Mucosa of rectum (tissue), 2 donors: ENCODE measurements around the gene PAK4.
"Not testable (repeated sequence)": the region's sequence is repeated elsewhere in the genome, so short reads cannot be mapped to it uniquely, and the experiment has no call there.

Source experiments
- H3K27ac ChIP-seq, 2 donors: one replicate each; pipeline ENCODE4 v1.7.0; 2013; ENCODE audit warnings: inconsistent platforms in 2 of 2, low read depth in 2 of 2, low read length in 2 of 2
- H3K27me3 ChIP-seq, 2 donors: one replicate each; pipeline ENCODE4 v1.7.0; 2013; ENCODE audit warnings: low read length in 2 of 2; ENCODE audit not compliant: control insufficient read depth in 2 of 2, insufficient read depth in 2 of 2
- H3K36me3 ChIP-seq, 2 donors: one replicate each; pipeline ENCODE4 v1.7.0; 2013; ENCODE audit warnings: low read length in 2 of 2; ENCODE audit not compliant: control insufficient read depth in 2 of 2, insufficient read depth in 2 of 2
- H3K4me1 ChIP-seq, 2 donors: one replicate each; pipeline ENCODE4 v1.7.0; 2013; ENCODE audit warnings: low read length in 2 of 2, mild to moderate bottlenecking in 1 of 2; ENCODE audit not compliant: control insufficient read depth in 2 of 2, insufficient read depth in 2 of 2
- H3K4me3 ChIP-seq, 2 donors: one replicate each; pipeline ENCODE4 v1.7.0; 2013; ENCODE audit warnings: low read length in 2 of 2
- H3K9ac ChIP-seq, 2 donors: one replicate each; pipeline ENCODE4 v1.7.0; 2013; ENCODE audit warnings: low read length in 2 of 2, low read depth in 1 of 2, mild to moderate bottlenecking in 1 of 2
- H3K9me3 ChIP-seq, 2 donors: one replicate each; pipeline ENCODE4 v1.7.0; 2013; ENCODE audit warnings: low read length in 2 of 2; ENCODE audit not compliant: control insufficient read depth in 2 of 2
- donor health status: healthy.
- donor health status: Normal muscosa, but diverticular disease.

PAK4 gene

DNA sequence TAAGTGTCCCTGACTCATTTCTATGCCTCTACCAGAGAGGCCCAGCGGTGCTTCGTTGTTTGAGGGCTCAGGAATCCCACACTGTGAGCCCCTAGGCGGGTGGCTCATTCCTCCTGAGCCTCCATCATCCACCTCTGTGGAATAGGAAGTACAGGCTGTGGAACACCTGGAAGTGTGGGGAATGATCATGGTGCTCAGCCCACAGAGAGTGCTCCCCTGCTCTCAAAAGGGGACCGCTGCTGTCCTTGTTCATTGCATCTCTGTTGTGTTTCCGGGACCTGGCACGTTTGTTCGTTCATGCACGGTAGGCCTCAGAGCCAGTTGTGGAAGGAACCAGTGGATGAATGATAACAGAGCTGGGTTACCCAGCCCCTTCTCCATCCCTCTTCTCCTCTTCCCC lies 40.2 kb upstream of the PAK4 start:
- peaks cover 29% of the 10 kb centered on the region in 2 donors for H3K27me3 ChIP-seq
- H3K4me1 ChIP-seq, result no peaks in the 10 kb centered on the region
- no peak overlapping the region for H3K9ac ChIP-seq
- H3K36me3 ChIP-seq, result no peaks in the 10 kb centered on the region
- no peaks in the 10 kb centered on the region for H3K9me3 ChIP-seq
- no peak overlapping the region for H3K27ac ChIP-seq
- no peak overlapping the region for H3K4me3 ChIP-seq

DNA sequence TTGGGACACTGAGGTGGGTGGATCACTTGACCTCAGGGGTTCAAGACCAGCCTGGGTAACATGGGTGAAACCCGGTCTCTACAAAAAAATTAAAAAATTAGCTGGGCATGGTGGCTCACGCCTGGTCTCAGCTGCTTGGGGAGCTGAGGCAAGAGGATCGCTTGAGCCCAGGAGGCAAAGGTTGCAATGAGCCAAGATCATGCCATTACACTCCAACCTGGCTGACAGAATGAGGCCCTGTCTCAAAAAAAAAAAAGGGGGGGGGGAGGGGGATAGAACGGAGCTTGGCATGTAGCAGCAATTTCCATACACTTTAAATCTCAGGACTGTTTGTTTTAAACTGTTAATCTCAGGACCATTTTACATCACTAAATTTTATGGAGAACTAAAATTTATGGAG lies 39.2 kb upstream of the PAK4 start:
- H3K4me3 ChIP-seq, result no peak overlapping the region
- H3K4me1 ChIP-seq, result no peaks in the 10 kb centered on the region
- H3K9ac ChIP-seq, result no peak overlapping the region
- no peaks in the 10 kb centered on the region for H3K36me3 ChIP-seq
- no peak overlapping the region for H3K27ac ChIP-seq
- no peaks in the 10 kb centered on the region for H3K9me3 ChIP-seq
- H3K27me3 ChIP-seq, result peaks cover 29% of the 10 kb centered on the region in 2 donors

DNA sequence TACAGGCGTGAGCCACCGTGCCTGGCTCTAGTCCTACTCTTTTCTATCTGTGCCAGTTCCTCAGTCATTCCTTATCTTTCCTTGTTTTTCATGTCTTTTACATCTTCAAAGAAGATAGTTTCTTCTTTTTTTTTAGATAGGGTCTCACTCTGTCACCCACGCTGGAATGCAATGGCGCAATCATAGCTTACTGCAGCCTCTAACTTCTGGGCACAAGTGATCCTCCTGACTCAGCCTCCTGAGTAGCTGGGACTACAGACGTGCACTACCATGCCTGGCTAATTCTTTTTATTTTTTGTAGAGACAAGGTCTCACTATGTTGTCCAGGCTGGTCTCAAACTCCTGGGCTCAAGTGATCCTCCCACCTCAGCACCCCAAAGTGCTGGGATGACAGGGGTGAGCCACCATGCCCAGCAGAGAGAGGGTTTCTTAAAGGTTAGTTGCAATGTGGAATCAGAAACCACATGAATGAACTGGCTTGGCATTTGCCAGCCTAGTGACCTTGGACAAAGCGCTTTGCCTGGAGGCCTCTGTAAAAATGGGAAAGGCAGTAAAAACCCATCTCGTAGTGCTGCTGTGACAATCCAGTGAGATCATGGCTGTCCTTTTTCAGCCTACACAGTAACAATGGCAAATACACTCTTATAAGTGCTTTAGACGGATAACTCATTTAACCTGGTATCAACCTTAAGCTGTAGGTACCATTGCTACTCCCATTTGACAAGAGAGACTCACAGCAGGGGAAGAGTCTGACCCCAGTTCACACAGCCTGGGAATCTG lies 37.5 kb upstream of the PAK4 start:
- no peaks in the 10 kb centered on the region for H3K4me1 ChIP-seq
- peaks cover 21 to 24% of the 10 kb centered on the region in 2 donors for H3K27me3 ChIP-seq
- no peak overlapping the region for H3K27ac ChIP-seq
- H3K9me3 ChIP-seq, result no peaks in the 10 kb centered on the region
- no peak overlapping the region for H3K9ac ChIP-seq
- H3K4me3 ChIP-seq, result no peak overlapping the region
- H3K36me3 ChIP-seq, result no peaks in the 10 kb centered on the region

DNA sequence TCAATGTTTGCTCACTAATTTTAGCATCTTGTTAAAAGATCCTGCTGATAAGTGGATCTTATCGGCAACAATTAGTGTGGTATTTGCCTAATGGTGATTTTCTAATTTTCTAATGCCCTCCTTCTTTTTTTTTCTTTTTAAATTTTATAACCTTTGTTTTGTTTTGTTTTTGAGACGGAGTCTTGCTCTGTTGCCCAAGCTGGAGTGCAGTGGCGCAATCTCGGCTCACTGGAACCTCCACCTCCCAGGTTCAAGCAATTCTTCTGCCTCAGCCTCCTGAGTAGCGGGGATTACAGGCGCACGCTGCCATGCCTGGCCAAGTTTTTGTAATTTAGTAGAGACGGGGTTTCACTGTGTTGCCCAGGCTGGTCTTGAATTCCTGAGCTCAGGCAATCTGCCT lies 35.6 kb upstream of the PAK4 start:
- H3K27ac ChIP-seq, H3K4me3 ChIP-seq, H3K36me3 ChIP-seq, H3K9ac ChIP-seq, H3K4me1 ChIP-seq, H3K9me3 ChIP-seq: not testable (repeated sequence)
- H3K27me3 ChIP-seq, result peaks cover 10 to 11% of the 10 kb centered on the region in 2 donors

DNA sequence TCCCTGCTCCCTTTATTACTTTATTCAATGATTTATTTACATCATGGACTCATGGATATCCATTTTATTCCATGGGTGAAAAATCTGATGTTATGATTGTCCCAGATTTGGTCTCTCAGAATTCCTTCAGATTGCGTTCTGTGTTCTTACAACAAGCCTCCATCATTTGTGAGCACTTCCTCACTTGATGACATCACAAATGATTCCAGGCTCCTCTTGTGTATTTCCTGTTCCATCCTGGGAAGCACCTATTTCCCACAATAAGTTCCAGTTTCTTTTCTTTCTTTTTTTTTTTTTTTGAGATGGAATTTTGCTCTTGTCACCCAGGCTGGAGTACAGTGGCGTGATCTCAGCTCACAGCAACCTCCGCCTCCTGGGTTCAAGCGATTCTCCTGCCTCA lies 34.7 kb upstream of the PAK4 start:
- peaks cover 1 to 2% of the 10 kb centered on the region in 2 donors for H3K27me3 ChIP-seq
- no peak overlapping the region for H3K27ac ChIP-seq
- no peak overlapping the region for H3K4me3 ChIP-seq

DNA sequence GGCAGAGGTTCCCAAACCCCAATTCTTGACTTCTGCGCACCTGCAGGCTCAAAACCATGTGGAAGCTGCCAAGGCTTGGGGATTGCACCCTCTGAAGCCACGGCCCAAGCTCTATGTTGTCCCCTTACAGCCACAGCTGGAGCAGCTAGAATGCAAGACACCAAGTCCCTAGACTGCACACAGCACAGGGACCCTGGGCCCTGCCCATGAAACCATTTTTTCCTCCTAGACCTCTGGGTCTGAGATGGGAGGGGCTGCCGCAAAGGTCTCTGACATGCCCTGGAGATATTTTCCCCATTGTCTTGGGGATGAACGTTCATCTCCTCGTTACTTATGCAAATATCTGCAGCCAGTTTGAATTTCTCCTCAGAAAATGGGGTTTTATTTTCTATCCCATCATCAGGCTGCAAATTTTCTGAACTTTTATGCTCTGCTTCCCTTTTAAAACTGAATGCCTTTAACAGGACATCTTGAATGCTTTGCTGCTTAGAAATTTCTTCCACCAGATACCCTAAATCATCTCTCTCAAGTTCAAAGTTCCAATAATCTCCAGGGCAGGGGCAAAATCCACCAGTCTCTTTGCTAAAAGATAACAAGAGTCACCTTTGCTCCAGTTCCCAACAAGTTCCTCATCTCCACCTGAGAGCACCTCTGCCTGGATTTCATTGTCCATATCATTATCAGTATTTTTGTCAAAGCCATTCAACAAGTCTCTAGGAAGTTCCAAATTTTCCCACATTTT lies 29.6 kb upstream of the PAK4 start:
- not testable (repeated sequence) for H3K9ac ChIP-seq, H3K4me1 ChIP-seq, H3K9me3 ChIP-seq, H3K27ac ChIP-seq, H3K27me3 ChIP-seq, H3K36me3 ChIP-seq, H3K4me3 ChIP-seq

More for the DNA sequence above, 34.7 kb upstream of the PAK4 start:
- Histone ChIP-seq H3K36me3 (no peaks in the 10 kb centered on the region), H3K9me3 (no peaks in the 10 kb centered on the region), H3K4me1 (no peaks in the 10 kb centered on the region), H3K9ac (no peak overlapping the region)

DNA sequence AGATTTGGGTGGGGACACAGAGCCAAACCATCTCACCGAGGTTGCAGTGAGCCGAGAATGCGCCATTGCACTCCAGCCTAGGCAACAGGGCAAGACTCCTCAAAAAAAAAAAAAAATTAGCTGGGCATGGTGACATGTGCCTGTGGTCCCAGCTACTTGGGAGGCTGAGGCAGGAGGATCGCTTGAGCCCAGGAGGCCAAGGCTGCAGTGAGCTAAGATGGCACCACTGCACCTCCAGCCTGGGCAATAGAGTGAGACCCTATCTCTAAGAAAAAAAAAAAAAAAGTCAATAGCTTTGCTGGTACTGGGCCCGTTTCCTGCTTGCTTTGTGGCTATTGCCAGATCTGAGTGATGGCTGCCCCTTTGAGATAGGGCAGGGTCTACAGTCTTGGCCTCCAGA lies 28.3 kb upstream of the PAK4 start:
- H3K27me3 ChIP-seq, result peaks cover 3 to 4% of the 10 kb centered on the region in 2 donors
- no peak overlapping the region for H3K4me3 ChIP-seq
- no peaks in the 10 kb centered on the region for H3K4me1 ChIP-seq
- no peaks in the 10 kb centered on the region for H3K36me3 ChIP-seq
- no peak overlapping the region for H3K27ac ChIP-seq
- H3K9me3 ChIP-seq, result no peaks in the 10 kb centered on the region
- no peak overlapping the region for H3K9ac ChIP-seq

DNA sequence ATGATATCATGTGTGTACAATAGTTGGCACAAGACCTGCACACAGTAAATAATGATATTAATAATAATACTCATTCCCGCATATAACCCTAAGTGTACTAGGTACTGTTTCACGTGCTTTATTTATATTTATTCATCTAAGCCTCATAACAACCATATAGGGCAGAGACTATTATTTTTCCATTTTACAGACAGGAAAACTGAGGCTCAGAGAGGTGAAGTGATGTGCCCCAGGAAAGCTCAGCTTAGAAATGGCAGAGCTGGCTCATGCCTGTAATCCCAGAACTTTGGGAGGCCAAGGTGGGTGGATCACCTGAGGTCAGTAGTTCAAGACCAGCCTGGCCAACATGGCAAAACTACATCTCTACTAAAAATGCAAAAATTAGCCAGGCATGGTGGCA lies 27.9 kb upstream of the PAK4 start:
- Histone ChIP-seq H3K4me1 (no peaks in the 10 kb centered on the region), H3K9ac (no peak overlapping the region), H3K27ac (no peak overlapping the region), H3K9me3 (no peaks in the 10 kb centered on the region), H3K36me3 (no peaks in the 10 kb centered on the region), H3K27me3 (peaks cover 3 to 4% of the 10 kb centered on the region in 2 donors), H3K4me3 (no peak overlapping the region)

DNA sequence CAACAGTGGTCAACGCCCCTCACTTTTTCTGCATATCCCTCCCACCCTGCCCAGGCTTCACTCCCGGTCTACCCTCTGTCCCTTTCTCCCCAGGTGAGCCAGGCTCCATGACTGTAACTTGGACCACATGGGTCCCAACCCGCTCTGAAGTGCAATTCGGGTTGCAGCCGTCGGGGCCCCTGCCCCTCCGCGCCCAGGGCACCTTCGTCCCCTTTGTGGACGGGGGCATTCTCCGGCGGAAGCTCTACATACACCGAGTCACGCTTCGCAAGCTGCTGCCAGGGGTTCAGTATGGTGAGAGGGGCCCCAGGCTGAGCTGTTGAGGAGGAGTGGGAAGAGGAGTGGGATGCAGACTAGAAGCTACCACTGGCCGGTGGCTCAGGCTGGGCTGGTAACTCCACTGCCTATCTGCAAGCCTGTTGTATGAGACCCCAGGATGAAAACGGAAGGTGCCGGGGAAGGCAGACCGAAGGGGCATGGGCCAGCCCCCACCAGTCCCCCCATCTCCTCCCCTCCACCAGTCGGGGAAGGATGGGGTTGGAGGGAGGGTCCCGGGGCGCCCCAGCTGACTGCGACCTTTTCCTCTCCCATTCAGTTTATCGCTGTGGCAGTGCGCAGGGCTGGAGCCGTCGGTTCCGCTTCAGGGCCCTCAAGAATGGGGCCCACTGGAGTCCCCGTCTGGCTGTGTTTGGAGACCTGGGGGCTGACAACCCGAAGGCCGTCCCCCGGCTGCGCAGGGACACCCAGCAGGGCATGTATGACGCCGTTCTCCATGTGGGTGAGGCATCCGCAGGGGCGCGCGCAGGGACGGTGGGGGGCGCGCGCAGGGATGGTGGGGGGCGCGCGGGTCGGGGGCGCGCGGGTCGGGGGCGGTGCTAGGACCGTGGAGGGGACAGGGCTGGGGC lies 27.0 kb upstream of the PAK4 start:
- no peak overlapping the region for H3K4me3 ChIP-seq
- H3K9me3 ChIP-seq, result no peaks in the 10 kb centered on the region
- no peaks in the 10 kb centered on the region for H3K36me3 ChIP-seq
- H3K27ac ChIP-seq, result no peak overlapping the region
- H3K4me1 ChIP-seq, result no peaks in the 10 kb centered on the region
- peaks cover 3 to 4% of the 10 kb centered on the region in 2 donors for H3K27me3 ChIP-seq
- no peak overlapping the region for H3K9ac ChIP-seq

DNA sequence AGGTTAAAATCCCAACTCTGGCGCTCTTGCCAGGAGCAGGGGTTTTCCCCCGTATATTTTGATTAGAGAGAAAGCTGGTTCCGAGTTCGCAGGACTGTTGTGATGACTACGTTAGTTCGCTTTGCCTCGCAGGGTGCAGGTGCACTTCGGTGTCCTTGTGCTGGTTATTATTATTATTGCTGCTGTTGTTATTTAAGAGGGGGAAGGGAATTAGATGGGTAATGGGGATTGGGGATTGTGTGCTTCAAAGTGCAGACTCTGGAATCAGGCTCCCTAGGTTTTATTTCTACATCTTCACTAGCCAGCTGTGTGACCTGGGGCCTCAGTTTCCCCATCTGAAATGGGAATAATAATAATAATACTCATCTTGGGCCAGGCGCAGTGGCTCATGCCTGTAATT lies 26.2 kb upstream of the PAK4 start:
- Histone ChIP-seq H3K9ac (no peak overlapping the region), H3K4me3 (no peak overlapping the region), H3K27me3 (peaks cover 3 to 4% of the 10 kb centered on the region in 2 donors), H3K4me1 (no peaks in the 10 kb centered on the region), H3K27ac (no peak overlapping the region), H3K36me3 (no peaks in the 10 kb centered on the region), H3K9me3 (no peaks in the 10 kb centered on the region)
